Measurements from ENCODE around the gene NPHP3.
"Not testable (repeated sequence)": the region's sequence is repeated elsewhere in the genome, so short reads cannot be mapped to it uniquely, and the experiment has no call there.

The NPHP3 gene, protein sequence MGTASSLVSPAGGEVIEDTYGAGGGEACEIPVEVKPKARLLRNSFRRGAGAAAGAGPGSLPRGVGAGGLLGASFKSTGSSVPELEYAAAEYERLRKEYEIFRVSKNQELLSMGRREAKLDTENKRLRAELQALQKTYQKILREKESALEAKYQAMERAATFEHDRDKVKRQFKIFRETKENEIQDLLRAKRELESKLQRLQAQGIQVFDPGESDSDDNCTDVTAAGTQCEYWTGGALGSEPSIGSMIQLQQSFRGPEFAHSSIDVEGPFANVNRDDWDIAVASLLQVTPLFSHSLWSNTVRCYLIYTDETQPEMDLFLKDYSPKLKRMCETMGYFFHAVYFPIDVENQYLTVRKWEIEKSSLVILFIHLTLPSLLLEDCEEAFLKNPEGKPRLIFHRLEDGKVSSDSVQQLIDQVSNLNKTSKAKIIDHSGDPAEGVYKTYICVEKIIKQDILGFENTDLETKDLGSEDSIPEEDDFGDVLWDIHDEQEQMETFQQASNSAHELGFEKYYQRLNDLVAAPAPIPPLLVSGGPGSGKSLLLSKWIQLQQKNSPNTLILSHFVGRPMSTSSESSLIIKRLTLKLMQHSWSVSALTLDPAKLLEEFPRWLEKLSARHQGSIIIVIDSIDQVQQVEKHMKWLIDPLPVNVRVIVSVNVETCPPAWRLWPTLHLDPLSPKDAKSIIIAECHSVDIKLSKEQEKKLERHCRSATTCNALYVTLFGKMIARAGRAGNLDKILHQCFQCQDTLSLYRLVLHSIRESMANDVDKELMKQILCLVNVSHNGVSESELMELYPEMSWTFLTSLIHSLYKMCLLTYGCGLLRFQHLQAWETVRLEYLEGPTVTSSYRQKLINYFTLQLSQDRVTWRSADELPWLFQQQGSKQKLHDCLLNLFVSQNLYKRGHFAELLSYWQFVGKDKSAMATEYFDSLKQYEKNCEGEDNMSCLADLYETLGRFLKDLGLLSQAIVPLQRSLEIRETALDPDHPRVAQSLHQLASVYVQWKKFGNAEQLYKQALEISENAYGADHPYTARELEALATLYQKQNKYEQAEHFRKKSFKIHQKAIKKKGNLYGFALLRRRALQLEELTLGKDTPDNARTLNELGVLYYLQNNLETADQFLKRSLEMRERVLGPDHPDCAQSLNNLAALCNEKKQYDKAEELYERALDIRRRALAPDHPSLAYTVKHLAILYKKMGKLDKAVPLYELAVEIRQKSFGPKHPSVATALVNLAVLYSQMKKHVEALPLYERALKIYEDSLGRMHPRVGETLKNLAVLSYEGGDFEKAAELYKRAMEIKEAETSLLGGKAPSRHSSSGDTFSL (N-terminal part only)

DNA sequence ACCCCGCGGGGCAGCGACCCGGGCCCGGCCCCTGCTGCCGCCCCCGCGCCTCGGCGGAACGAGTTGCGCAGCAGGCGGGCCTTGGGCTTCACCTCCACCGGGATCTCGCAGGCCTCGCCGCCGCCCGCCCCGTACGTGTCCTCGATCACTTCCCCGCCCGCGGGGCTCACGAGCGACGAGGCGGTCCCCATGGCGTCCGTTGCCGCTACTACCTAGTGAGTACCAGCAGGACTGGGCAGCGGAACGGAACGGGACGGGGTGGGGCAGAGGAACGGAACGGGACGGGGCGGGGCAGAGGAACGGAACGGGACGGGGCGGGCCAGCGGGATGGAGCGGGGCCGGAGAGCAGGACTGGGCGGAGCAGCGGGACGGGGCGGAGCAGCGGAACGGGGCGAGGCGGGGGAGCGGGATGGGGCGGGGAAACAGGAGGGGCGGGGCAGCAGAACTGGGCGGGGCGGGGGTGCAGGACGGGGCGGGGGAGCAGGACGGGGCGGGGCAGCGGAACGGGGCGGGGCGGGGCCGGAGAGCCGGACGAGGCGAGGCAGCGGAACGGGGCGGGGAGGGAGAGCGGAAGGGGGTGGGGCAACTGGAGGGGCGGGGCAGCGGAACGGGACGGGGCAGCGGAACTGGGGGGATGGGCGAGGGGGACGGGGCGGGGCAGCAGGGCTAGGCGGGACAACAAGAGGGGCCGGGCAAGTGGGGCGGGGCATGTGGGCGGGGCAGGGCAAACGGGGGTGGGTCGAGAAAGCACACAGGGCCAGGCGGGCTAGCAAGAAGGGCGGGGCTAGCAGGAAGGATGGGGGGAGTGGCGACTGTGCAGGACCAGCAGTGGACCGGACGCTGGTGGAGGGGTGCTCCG lies at the start of gene NPHP3:
Gene NPHP3, minus strand, starts transcription at position 245 of the 859 bp plus-strand sequence. Its CDS starts 54 bp downstream, at position 191.
- DNase-seq, result peak; percentile 92

DNA sequence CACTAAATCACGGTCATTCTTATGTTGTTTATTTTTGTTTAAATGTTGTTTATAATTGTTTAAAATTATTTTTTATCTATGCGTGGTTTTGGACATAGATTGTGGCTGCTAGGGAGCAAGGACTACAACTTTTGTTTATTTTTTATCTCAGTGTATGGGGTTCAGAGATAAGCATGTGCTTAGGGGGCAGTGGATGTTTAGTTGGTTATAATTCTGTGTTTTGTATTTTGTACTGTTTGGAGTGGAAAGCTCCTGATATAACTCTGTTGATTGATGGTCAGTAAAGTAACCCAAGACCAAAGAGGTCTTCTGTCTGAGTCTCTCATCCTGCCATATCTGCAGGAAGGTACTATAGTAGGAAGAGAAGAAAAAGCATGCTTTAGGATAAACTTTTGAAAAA lies 36.5 kb upstream of the NPHP3 start:
- no peak for DNase-seq

DNA sequence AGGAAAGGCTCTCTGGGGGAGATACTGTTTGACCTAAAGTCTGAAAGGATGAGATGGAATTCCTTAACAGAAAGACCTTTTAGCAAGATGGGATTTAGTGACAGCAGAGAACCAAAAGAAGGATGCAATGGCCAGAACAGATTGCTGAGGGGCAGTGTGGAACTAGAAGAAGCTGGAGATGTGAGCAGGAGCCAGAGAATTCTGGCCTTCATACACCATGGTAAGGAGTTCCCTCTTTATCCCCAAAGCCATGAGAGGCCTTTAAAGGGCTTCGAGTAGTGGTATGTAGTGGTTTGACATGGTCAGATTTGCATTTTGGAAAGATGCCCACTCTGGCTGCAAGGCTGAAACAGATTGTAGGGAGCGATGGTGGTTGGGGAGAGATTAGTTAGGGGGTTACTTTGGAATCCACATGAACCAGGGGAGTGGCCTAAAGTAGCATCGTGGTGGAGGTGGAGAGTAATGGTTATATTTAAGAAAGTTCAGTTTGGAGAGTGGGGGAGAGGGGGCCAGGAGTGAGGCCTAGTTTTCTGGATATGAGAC lies 34.0 kb upstream of the NPHP3 start:
- no peak for DNase-seq

DNA sequence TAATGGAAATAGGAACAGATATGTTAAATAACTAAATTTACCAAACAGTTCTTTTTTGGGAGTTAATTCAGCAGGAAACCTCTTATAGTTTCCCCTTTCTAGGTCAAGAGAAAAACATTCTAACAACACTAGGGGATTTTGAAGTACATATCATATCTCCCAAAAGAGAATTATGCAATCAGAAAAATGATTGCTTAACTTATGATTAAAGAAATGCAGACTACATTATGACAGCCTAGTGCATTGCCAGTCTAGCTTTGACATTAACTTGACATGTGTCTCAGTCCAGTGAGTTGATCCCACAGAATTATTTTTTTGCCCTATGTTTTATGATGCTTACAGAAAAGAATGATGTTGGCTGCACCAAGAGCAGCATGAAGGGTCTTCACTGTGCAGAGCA lies 31.7 kb upstream of the NPHP3 start:
- DNase-seq, result no peak

DNA sequence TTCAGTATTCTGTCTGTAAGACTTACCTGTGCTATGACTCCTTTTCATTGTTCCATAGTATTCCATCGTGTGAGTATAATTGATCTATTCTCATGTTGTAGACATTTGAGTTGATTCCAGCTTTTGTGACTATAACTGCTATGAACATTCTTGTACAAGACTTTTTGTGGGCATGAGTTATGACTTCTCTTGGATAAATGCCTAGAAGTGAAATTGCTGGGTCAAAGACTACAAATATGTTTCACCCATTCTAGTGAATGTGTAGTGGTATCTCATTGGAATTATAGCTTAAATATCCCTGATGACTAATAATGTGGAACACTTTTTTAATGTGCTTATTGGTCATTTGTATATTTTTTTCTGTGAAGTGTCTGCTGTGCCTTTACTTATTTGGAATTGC lies 27.6 kb upstream of the NPHP3 start:
- DNase-seq, result no peak

DNA sequence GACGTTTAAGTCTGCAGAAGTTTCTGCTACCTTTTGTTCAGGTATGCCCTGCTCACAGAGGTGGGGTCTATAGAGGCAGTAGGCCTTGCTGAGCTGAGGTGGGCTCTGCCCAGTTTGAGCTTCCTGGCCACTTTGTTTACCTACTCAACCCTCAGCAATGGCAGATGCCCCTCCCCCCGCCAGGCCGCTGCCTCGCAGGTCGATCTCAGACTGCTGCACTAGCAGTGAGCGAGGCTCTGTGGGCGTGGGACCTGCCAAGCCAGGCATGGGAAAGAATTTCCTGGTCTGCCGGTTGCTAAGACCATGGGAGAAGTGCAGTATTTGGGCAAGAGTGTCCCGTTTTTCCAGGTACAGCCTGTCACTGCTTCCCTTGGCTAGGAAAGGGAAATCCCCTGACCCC lies 24.5 kb upstream of the NPHP3 start:
- DNase-seq, result not testable (repeated sequence)

DNA sequence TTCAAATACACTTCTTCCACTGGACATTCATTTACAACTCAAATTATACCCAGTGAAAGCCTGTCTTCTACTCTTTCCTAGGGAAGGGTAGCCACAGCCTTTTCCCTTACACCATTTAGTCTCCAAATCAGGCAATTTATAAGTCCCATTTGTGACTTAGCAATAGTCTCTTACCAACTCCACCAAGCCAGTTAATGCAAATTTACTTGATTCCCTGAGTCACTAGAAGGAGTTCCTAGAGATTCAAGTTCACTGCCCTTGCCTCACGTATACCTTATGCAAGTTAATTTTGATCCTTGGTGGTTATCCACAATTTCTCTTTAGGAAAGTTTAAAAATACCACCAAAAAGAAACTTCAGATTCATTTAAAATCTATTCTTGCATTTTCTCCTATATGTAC lies 16.1 kb upstream of the NPHP3 start:
- no peak for DNase-seq

DNA sequence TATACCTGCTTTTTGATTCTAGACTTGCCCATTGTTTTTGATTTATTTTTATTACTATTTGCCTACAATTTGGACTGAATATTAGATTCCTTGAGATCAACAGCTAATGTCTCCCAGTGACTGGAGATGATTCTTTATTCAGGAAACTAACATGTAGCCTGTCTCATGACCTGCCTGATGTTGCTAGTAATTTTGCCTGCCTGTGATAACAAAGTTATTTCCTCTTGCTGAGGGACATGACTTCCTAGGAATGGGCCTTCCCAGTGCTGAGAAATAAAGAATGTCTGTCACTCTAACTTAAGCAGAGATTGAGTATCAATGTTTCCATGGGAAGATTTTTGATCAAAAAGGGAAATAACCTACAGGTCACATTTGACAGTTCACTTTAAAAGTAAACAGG lies 13.4 kb upstream of the NPHP3 start:
- DNase-seq, result no peak

DNA sequence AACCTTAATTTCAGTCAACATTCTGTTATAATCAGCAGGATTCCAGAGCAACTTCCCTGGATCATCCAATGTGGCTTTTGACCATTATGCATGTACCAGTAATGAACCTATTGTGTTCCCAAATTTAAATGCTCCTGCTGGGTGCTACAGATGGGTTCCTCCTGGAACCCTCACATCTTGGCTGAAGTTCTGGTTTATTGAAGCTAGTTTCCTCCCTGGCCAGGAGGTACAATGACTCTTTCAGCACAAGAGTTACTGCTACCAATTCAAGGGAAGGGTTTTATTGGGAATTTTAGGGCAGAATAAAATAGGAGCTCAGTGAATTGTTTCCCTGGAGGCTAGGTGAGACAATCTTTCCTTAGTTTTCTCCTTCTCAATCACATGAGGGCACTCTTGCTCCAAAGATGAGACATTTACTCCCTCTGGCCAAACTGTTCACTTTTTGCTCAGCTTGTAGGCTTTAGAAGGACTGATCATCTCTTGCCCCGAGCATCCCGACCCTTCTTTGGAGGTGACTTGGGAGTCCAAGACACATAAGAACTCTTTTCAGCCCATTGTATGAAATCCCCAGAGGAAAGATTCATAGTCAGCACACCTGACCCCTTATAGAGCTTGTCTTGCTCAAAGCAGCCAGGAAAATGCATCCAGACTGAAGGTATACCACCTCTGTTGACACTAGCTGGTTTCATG lies 8.8 kb upstream of the NPHP3 start:
- DNase-seq, result peak; percentile 35

DNA sequence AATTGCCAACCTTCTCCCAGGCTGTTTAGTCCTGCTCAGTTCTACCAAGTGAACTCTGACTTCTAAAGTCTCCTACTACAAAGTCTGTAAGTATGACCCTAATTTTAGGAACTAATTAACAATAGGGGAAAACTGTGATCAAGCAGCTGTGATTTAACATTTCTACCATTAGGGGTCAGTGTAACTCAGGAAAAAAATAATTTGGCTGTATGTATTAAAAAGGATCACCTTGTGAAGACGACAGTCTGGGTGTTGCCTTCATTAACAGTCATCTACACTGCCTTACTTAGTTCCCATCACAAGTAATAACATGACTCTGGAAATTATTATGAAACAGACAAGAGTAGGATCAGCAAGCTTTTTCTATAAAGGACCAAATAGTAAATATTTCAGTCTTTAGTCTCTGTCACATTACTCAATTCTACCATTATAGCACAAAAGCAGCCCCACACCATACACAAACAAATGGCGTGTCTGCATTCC lies 4.2 kb upstream of the NPHP3 start:
- DNase-seq, result peak; percentile 10

DNA sequence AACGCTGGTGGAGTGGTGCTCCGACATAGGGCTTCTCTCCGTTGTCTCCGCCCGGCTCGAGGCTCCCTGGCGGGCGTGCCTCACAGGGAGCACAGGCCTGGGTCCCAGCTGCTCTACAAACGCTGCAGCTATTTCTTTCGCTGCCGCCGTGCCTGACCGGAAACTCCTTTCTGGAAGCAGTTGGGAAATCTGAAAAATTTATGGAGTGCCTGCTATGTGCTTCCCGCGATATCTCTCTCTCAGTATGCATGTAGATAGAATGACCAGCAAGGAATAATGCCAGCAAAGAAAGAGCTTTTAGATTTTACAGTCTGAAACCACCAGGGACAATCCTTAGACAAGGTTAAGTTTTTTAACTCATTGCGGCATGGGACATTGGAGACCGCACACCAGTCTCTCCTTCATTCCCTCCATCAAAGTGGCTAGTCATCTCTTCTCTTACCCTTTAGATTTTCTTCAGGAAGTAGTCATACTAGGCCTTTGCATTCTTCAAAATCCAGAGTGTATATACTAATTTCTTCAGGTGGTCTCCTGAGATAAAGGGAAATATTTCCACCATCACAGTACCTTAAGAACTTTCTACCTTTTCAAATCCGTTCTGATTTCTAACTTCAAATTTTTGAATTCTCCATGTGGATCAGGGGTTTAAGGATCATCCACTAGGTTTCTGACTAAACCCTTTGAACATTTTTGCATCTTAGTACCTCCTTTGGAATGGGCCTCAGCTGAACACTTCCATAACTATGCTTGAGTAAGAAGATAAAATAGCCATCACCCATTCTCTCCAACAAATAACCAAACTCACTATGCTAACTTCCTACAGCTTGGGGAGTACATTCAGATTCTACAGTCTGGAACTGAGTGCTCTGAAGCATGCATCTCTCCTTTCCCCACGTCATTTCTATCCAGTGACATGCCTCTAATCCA lies 1.1 kb upstream of the NPHP3 start:
- no peak for DNase-seq

DNA sequence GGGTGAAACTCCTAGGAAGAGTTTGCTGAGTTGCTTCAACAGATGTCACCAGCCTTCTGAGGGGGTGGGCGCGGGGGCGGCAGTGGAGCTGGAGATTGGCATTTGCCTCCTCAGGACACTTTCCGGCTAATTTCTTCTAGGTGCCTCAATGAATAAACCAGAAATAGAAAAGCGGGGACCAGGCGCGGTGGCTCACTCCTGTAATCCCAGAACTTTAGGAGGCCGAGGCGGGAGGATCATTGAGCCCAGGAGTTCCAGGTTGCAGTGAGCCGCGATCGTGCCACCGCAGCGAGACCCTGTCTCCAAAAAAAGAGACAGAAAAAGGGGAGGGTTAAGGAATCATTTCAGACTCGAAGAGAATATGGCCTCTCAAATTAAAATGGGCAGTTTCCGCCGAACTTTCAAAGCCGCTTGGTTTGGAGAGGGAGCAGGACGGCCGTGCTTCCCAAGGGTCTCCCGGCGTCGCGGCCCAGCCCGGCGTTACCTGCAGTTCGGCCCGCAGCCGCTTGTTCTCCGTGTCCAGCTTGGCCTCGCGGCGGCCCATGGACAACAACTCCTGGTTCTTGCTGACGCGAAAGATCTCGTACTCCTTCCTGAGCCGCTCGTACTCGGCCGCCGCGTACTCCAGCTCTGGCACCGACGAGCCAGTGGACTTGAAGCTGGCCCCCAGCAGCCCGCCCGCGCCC lies 587 bp downstream of the NPHP3 start:
- DNase-seq, result no peak

DNA sequence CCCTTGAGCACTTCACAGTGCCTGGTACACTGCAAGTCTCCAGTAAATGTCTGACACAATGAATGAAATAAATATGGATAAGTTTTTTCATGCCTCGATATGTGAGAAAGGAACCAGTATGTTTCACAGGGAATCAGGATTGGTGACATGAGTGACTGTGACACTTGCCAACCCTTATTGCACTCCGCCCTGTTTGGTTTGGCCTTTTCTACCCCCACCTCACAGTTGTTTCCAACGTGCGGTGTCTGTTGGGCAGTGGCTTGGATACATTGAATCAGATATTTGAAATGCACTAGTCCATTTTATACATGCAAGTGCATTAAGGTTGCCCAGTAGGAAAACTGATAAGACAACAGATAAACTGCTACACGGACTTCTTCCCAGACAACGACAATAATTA lies 2.0 kb downstream of the NPHP3 start:
- no peak for DNase-seq

DNA sequence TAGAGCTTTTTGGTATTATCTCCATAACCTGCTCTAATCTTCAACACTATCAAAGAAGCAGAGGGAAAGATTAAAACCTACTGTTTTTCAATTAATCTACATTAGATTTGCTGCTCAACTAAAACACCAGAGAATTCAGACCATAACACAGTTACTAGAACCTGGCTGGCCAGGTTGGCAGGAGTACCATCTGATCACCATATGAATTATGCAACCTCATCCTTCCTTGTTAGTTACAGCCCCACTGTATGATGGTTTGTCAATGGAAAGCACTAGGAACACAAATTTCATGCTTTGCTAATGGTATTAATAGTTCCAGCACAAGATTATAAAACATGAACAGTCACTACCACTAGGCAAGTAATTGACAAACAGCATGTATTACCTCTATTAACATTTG lies 5.8 kb downstream of the NPHP3 start:
- DNase-seq, result no peak

DNA sequence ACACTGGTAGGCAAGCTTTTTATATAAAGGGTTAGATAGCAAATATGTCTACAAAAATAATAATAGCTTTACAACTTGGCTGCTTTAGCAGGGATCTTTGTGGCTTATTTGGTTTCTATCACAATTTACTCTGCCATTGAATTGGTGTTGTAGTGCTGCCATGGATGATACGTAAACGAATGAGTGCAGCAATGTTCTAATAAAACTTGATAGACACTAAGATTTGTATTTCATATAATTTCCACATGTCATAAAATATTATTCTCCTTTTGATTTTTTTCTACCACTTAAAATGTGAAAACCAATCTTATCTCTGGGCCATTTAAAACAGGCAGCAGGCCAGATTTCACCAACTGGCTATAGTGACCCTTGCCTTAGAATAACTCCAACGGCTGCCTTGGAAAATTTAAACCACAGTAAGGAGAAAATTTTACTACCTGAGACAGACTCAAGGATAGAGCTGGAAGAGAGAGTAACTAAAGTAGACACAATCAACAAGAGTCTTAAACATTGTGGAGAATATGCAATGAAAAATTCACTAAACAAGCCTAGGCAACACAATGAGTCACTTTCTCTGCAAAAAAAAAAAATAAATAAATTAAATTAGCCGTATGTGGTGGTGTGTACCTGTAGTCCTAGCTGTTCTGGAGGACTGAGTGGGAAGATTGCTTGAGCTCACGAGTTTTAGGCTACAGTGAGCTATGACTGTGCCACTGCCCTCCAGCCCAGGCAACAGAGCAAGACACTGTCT lies 8.1 kb downstream of the NPHP3 start:
- no peak for DNase-seq

DNA sequence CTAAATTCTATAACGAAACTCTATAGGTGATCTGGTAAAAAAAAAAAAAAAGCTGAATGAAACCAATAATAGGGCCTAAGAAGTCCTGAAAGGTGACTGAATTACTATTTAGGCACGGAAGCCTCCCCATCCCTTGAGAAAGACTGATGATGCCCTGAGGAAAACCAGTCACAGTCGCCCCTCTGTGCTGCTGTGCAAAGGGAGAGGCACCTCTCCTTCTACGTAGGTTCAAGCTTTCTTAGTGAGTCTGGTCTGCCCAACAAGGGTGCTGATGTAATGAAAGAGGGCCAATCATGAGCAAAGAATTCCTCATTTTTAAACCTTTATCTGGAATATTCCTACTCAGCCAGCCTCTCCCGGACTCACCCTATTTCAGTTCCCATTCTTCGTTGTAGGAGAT lies 11.9 kb downstream of the NPHP3 start:
- no peak for DNase-seq

DNA sequence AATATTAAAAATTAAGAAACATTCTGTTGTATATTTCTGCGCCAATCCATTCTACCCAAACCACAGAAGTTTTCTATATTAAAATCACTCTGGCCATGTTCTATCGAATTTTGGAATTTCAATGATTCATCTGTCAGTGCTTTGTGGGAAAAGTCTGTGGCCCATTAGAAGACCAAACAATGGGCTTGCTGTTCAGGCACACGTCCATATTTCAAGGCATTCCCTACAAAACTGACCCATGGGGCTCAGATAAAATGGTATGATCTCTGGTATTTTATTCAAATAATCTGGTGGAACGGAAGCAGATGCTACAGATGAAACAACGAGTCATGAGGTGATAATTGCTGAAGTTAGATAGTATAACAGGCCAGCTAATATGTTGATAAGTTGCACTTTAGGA lies 12.4 kb downstream of the NPHP3 start:
- no peak for DNase-seq

DNA sequence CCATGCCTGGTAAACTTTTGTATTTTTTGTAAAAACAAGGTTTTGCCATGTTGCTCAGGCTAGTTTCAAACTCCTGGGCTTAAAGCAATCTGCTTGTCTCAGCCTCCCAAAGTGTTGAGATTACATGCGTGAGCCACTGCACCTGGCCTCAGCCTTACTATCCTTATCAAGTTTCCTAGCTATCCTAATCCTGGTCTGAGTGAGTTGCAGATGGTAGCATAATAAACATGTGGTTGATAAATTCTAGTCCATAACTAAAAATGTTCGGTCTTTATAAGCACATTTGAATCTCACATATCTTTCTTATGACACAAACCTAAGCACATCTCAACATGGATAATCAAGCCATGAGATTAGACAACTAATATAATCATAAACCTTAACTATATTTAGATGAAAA lies 18.5 kb downstream of the NPHP3 start:
- DNase-seq, result no peak

DNA sequence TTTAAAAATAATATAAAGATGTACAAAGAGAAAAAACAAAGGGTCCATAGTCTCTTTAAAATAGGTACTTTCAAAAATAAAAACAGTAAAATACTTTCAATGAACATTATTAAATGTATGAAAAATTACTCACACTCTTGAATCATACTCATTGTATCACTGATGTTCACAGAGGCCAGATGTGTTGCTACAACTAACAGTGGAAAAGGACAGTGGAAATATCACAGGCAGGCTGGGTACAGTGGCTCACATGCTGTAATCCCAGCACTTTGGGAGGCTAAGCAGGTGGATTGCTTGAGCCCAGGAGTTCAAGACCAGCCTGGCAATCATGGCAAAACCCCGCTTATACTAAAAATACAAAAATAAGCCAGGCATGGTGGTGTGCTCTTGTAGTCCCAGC lies 26.8 kb downstream of the NPHP3 start:
- no peak for DNase-seq

All from NCI-H2171 (cell line).